Measurements from ENCODE around the gene SWSAP1.

SWSAP1 gene

GRCh38 chr19:11408591-11408990 is 34.1 kb downstream of the SWSAP1 start:
- no peak for DNase-seq (ENCODE audit: low read depth in 3 of 3)

- DNase-seq (ENCODE audit: low read depth in 3 of 3): no peak
These were observed 36.2 kb downstream of the SWSAP1 start for GRCh38 chr19:11410682-11411081.

DNA sequence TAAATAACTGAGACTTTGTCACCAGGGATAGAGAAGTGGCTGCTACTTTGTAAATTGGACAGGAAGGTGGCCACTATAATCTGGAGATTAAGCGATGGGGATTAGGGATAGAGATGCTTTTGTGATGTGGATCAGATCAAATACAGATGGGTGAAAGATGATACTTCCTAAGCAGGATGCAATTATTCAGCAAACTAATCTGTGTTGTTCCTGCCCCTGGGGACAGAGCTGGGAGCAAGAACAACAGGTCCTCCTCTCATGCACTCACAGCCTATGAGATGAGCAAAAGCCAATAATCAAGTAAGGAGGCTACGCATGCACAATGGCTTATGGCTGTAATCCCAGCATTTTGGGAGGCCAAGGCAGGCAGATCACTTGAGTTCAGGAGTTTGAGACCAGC is 40.1 kb downstream of the SWSAP1 start:
- DNase-seq (ENCODE audit: low read depth in 3 of 3): no peak

DNA sequence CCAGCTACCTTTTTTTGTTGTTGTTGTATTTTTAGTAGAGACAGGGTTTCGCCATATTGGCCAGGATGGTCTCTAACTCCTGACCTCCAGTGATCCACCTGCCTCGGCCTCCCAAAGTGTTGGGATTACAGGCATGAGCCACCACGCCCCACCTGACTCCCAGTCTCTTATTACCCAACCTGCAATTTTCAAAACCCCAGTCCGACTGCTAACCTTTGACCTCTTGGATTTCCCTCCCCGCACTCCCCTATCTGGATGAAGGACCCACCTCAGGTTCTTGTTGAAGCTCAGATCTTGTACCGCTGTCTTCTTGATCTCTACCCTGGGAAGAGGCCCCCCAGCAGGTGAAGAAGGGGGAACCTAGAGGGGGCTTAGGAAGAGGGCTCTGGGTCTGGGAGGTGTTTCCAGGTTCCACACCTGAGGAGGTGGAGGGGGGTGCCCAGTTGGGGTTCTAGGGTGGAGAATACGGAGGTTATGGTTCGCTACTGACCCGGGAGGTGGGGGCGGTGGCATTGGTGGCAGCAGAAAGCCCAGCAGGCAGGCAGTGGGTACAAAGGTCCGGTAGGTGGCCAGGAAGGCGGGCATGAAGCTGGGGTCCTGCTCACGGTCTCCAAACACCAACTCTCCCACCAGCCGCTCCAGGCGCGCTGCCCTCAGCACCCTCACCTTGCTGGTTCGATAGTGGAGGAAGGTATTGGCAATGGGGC is 42.0 kb downstream of the SWSAP1 start:
- no peak for DNase-seq (ENCODE audit: low read depth in 3 of 3)

DNA sequence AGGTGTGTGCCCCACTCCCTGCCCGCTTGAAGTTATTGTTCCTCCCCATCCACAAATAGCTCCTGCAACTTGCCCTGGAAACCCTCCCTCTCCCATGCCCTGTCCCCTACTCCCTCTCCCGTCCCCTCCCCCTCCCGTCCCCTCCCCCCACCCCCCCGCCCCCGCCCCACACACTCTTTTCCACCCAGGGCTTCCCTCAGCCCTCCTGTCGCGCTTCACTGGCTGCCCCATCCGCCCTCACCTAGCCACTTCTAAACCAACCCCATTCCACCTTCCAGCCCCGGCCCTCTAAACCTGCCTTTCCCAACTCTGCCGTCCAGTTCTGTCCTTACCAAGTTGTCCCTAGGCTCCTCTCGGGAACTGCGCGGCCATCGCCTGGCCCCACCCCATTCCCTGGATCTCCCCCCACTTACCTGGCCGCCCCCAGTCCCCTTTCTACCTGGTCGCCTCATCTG is 43.7 kb downstream of the SWSAP1 start:
- DNase-seq (ENCODE audit: low read depth in 3 of 3): no peak

GRCh38 chr19:11418549-11419506 is 44.4 kb downstream of the SWSAP1 start, which contains the start of gene RGL3:
Gene RGL3, minus strand, starts transcription at chr19:11419314. Its CDS starts 36 bp downstream, at chr19:11419278.
- no peak for DNase-seq (ENCODE audit: low read depth in 3 of 3)

DNA sequence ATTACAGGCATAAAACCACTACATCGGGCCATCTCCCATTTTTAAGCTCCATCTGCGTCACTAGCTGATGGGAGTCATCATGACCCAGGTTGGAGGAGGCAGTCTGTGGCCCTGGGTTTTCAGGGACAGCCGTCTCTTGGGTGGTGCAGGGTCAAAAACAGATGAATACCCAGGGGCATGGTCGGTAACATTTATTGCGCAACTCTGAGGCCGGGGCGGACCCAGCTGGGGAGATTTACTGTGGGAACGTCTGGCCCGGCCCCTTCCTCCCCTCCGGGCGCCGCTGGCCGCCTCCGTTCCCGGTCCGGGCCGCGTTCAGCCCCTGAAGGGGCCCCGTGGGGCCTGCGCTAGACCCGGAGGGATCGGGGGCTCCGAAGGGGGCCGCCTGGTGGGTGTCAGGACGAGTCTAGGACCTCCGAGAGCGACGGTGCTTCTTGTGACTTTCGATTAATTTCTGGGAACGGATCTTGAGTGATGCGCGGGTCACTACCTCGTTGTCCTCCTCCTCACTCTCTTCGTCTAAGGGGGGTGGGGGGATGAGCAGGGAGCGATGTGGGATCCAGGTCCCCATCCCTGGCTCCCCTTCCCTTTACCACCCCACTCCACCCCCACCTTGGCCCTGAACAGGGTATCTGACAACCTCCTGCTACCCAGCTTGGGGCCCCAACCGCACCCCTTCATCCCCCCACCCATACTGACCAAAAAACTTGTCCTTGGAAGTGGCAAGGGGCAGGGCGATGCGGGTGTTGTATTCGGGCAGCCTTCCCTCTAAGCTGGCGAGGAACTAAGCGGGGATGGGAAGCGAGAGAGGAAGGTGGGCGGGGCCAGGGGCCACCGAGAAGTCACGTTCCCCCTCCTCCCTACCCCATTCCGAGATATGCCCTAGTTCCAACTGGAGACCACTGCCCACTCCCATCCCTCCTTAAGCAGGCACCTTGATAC is 46.2 kb downstream of the SWSAP1 start:
- no peak for DNase-seq (ENCODE audit: low read depth in 3 of 3)

GRCh38 chr19:11421371-11422098 is 47.1 kb downstream of the SWSAP1 start:
- no peak for DNase-seq (ENCODE audit: low read depth in 3 of 3)

GRCh38 chr19:11422163-11423065 is 47.9 kb downstream of the SWSAP1 start:
- peak; percentile 42 to 73 (median 48) for DNase-seq (ENCODE audit: low read depth in 3 of 3)

DNA sequence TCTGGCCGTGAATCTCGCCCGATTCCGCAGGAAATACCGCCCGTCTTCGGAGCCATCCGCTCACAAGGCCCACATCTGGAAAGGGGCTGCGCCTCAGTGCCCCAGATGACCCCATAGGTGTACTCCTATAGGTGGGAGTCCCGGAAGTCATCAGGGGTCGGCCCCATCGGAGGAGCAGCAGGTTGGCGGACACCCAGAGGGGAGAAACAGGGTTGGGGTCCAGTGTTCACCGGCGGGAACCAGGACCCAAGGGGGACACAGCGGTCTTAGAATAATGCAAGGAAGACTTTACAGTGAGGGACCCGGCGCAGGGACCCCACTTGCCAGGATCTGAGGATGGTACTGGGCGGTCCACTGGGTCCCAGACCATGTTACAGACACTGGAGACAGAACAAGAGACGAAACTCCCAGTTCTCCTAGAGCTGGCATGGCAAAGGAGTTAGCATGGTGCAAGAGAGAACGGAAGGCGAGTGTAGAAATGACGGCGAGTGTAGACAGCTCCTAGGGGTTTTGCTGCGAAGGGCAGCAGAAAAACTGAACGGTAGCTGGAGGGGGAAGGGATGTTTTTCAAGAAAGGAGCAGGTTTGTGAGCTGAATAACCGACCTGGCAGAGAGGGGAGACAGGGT is 48.8 kb downstream of the SWSAP1 start:
- DNase-seq (ENCODE audit: low read depth in 3 of 3): no peak

DNA sequence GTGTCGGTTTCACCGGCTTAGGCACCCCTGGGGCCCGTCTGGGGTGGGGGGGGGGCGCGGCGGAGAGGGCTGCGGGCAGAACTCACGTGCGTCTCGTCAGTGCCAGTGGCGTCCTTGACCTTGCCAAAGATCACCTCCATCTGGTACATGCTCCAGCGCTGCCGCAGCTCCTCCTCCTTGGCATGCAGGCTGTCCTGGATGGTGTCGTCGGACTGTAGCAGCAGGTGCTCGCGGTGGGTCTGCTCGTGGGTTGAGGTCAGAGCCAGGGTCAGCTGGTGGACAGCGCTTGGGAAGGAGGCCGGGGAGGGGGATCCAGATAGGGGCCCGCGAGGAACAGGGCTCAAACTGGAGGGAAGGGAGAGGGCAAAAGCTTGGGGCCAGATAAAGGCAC is 49.3 kb downstream of the SWSAP1 start:
- no peak for DNase-seq (ENCODE audit: low read depth in 3 of 3)

Data from stimulated activated CD4-positive, alpha-beta T cell treated with anti-CD3 and anti-CD28 coated beads, TNF-alpha, amount 100 ng/mL, for 48 hours (primary cell).